SK-N-SH (cell line): ENCODE measurements around the gene ADIPOR2. TPM values are rescaled to one million over a fixed set of nuclear protein-coding genes. Genes with fewer than 3 reads are reported as not detected.

Source experiments
- CTCF ChIA-PET: fragments of 300-600, 350-600 bp; formaldehyde crosslinking; extraction: SDS; loops from one replicate; lab custom pipeline; 2021; lab: Yijun Ruan, JAX
- POLR2A ChIA-PET: fragments of 350-600 bp; sonication (Branson Sonifier 250); formaldehyde crosslinking; extraction: SDS; loops from one replicate; lab custom pipeline; 2020; ENCODE audit warnings: antibody characterized with exemption, inconsistent platforms; lab: Yijun Ruan, JAX
- DNase-seq: peaks from one replicate; pipeline ENCODE4 v3.0.0; 2012
- H2AFZ ChIP-seq: fragments of 200-600 bp; sonication (generic); 2 replicates; pipeline ENCODE4 v1.8.1; 2016; ENCODE audit warnings: antibody characterized with exemption, mild to moderate bottlenecking, low read depth
- H3F3A ChIP-seq: fragments of 200-600 bp; sonication (generic); replicated peaks from 2 replicates; pipeline ENCODE3; 2016; ENCODE audit warnings: antibody characterized with exemption, mild to moderate bottlenecking; ENCODE audit not compliant: insufficient read depth
- H3K27ac ChIP-seq, 2 experiments: fragments of 200-500 bp in 1 of 2; fragments of 200-600 bp in 1 of 2; sonication (Bioruptor generic) in 1 of 2; sonication (generic), shearing (Covaris generic) in 1 of 2; 2 replicates each; pipeline versions ENCODE4 v1.5.1 to v1.6.1; 2014 to 2016; ENCODE audit warnings: low read depth in 2 of 2, inconsistent platforms in 1 of 2, low read length in 1 of 2, mild to moderate bottlenecking in 1 of 2, mixed read lengths in 1 of 2
- H3K27me3 ChIP-seq: fragments of 200-600 bp; sonication (generic), shearing (Covaris generic); 2 replicates; pipeline ENCODE4 v1.6.1; 2016; ENCODE audit warnings: mixed run types; ENCODE audit not compliant: insufficient read depth
- H3K36me3 ChIP-seq, 2 experiments: fragments of 200-500 bp in 1 of 2; fragments of 200-600 bp in 1 of 2; sonication (Bioruptor generic) in 1 of 2; sonication (generic) in 1 of 2; replicated peaks in 1 of 2; 2 replicates each; pipeline versions ENCODE3 to v1.5.1; 2014 to 2016; ENCODE audit warnings: low read length in 1 of 2, mild to moderate bottlenecking in 1 of 2; ENCODE audit not compliant: insufficient read depth in 2 of 2, control insufficient read depth in 1 of 2
- H3K4me1 ChIP-seq, 2 experiments: fragments of 200-500 bp in 1 of 2; fragments of 200-600 bp in 1 of 2; sonication (Bioruptor generic) in 1 of 2; sonication (generic), shearing (Covaris generic) in 1 of 2; 2 replicates each; pipeline versions ENCODE4 v1.5.1 to v1.6.1; 2014 to 2016; ENCODE audit warnings: low read depth in 1 of 2, low read length in 1 of 2, mixed run types in 1 of 2; ENCODE audit not compliant: insufficient read depth in 2 of 2, control insufficient read depth in 1 of 2
- H3K4me2 ChIP-seq: fragments of 200-600 bp; sonication (generic), shearing (Covaris generic); 2 replicates; pipeline ENCODE4 v1.6.1; 2017; ENCODE audit warnings: mixed run types
- H3K4me3 ChIP-seq, 2 experiments: fragments of 200-500 bp in 1 of 2; fragments of 200-600 bp in 1 of 2; sonication (Bioruptor generic) in 1 of 2; sonication (generic), shearing (Covaris generic) in 1 of 2; 2 replicates each; pipeline versions ENCODE4 v1.5.1 to v1.8.1; 2014 to 2016; ENCODE audit warnings: low read depth in 2 of 2, inconsistent platforms in 1 of 2, low read length in 1 of 2, mild to moderate bottlenecking in 1 of 2, mixed read lengths in 1 of 2, moderate library complexity in 1 of 2
- H3K79me2 ChIP-seq: fragments of 200-600 bp; sonication (generic); 2 replicates; pipeline ENCODE4 v1.8.1; 2017; ENCODE audit warnings: mild to moderate bottlenecking; ENCODE audit not compliant: insufficient read depth
- H3K9ac ChIP-seq: fragments of 200-600 bp; sonication (generic); 2 replicates; pipeline ENCODE4 v1.6.1; 2017; ENCODE audit warnings: mixed run types
- H3K9me2 ChIP-seq: fragments of 200-600 bp; sonication (generic); 2 replicates; pipeline ENCODE4 v1.6.1; 2017; ENCODE audit warnings: mixed run types
- H3K9me3 ChIP-seq: fragments of 200-600 bp; sonication (generic); 2 replicates; pipeline ENCODE4 v1.6.1; 2017; ENCODE audit warnings: mixed run types, mild to moderate bottlenecking, moderate library complexity
- H4K20me1 ChIP-seq: fragments of 200-600 bp; sonication (generic); 2 replicates; pipeline ENCODE4 v1.6.1; 2017; ENCODE audit warnings: mild to moderate bottlenecking, mixed run types; ENCODE audit not compliant: insufficient read depth
- CHD2 ChIP-seq: fragments of 150-350 bp; IDR thresholded peaks from 2 replicates; pipeline ENCODE4 v1.6.1; 2018; ENCODE audit warnings: low read length; ENCODE audit not compliant: partially characterized antibody
- ELF1 ChIP-seq: IDR thresholded peaks from 2 replicates; pipeline ENCODE4 v1.4.0; 2012
- EP300 ChIP-seq, 2 experiments: IDR thresholded peaks; 2 replicates each; pipeline versions ENCODE4 v1.4.0 to v1.6.1; 2012; ENCODE audit warnings: borderline replicate concordance in 1 of 2, low read depth in 1 of 2, low read length in 1 of 2
- FOSL2 ChIP-seq: IDR thresholded peaks from 2 replicates; pipeline ENCODE4 v1.4.0; 2012; ENCODE audit warnings: low read depth, mild to moderate bottlenecking, moderate library complexity, borderline replicate concordance
- FOXJ3 ChIP-seq: sonication (generic); formaldehyde crosslinking; IDR thresholded peaks from 2 replicates; pipeline ENCODE4 v1.5.1; 2020; ENCODE audit warnings: mild to moderate bottlenecking, missing genetic modification reagents
- GABPA ChIP-seq: IDR thresholded peaks from 2 replicates; pipeline ENCODE4 v1.4.0; 2012; ENCODE audit warnings: low read depth, mild to moderate bottlenecking
- JUND ChIP-seq: IDR thresholded peaks from 2 replicates; pipeline ENCODE4 v1.4.0; 2012
- MEF2A ChIP-seq: IDR thresholded peaks from 2 replicates; pipeline ENCODE4 v1.4.0; 2012; ENCODE audit warnings: low read depth, borderline replicate concordance
- MXI1 ChIP-seq: IDR thresholded peaks from 2 replicates; pipeline ENCODE4 v1.6.1; 2012; ENCODE audit warnings: mild to moderate bottlenecking, low read depth, low read length, improper control_type of control experiment
- POLR2AphosphoS5 ChIP-seq: IDR thresholded peaks from 2 replicates; pipeline ENCODE4 v1.6.1; 2012; ENCODE audit warnings: low read depth, low read length
- RAD21 ChIP-seq: IDR thresholded peaks from 2 replicates; pipeline ENCODE4 v1.6.1; 2012; ENCODE audit warnings: mild to moderate bottlenecking, low read length
- RXRA ChIP-seq: IDR thresholded peaks from 2 replicates; pipeline ENCODE4 v1.4.0; 2012; ENCODE audit warnings: low read depth, mild to moderate bottlenecking, borderline replicate concordance
- SIN3A ChIP-seq: IDR thresholded peaks from 2 replicates; pipeline ENCODE4 v1.6.1; 2012; ENCODE audit warnings: low read depth, mild to moderate bottlenecking, low read length, moderate library complexity, borderline replicate concordance
- SMC3 ChIP-seq: IDR thresholded peaks from 2 replicates; pipeline ENCODE4 v1.6.1; 2012; ENCODE audit warnings: low read depth, low read length, improper control_type of control experiment
- TAF1 ChIP-seq: IDR thresholded peaks from 2 replicates; pipeline ENCODE4 v1.6.1; 2012; ENCODE audit warnings: low read depth, mild to moderate bottlenecking, low read length, moderate library complexity, borderline replicate concordance
- TEAD4 ChIP-seq: IDR thresholded peaks from 2 replicates; pipeline ENCODE4 v1.4.0; 2012; ENCODE audit warnings: mild to moderate bottlenecking, borderline replicate concordance; ENCODE audit not compliant: insufficient read depth
- WGBS: methylation state at CpG from one replicate; pipeline ENCODE4 v1.1.6; 2017; ENCODE audit warnings: low lambda C conversion rate; 5-methylcytosine and 5-hydroxymethylcytosine counted together
- polyA plus RNA-seq, 3 experiments: library from polyadenylated mRNA; depleted of rRNA; stranded (reverse); fragments of >200 nt; gene quantifications; 2 replicates each; pipeline ENCODE4 v1.2.3, GENCODE V29; 2012
- TF ChIP-seq, protein P1 (sequence below): IDR thresholded peaks from 2 replicates; pipeline ENCODE4 v1.6.1; 2012; ENCODE audit warnings: mild to moderate bottlenecking, low read depth, low read length, moderate library complexity
- TF ChIP-seq, protein P2 (sequence below): fragments of 150-350 bp; IDR thresholded peaks from 2 replicates; pipeline ENCODE4 v1.6.1; 2016; ENCODE audit warnings: mild to moderate bottlenecking, low read depth, low read length
- TF ChIP-seq, protein P3 (sequence below): IDR thresholded peaks from 2 replicates; pipeline ENCODE4 v1.4.0; 2012; ENCODE audit warnings: low read depth, borderline replicate concordance

Gene ADIPOR2
- polyA plus RNA-seq, 1 of the 3 experiments (the other 2 are of a cell fraction), result 17.1 TPM

DNA sequence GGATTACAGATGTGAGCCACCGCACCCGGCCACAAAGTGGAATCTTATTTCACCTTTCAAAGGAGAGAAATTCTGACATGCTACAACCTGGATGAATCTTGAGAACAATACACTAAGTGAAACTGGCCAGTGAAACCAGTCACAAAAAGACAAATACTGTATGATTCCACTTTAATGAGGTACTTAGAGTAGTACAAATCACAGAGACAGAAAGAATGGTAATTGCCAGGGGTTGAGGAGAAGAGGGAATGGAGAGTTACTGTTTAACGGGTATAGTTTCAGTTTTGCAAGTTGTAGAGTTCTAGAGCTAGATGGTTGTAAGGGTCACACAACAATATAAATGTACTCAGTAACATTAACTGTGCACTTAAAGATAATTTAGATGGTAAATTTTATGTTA, 33.4 kb downstream of the ADIPOR2 start:
- Histone ChIP-seq H3K4me2 (no peak overlapping the region), H4K20me1 (no peaks in the 10 kb centered on the region), H3K36me3 (peaks cover 2 to 5% of the 10 kb centered on the region in 2 experiments), H3K27me3 (no peaks in the 10 kb centered on the region), H3K9me3 (no peaks in the 10 kb centered on the region), H2AFZ (no peak overlapping the region), H3K4me1 (no peaks in the 10 kb centered on the region; a peak in 1 of 4 replicates), H3K9ac (no peak overlapping the region), H3K4me3 (no peak overlapping the region), H3F3A (peaks cover 4% of the 10 kb centered on the region), H3K27ac (no peak overlapping the region), H3K79me2 (peaks cover 73% of the 10 kb centered on the region), H3K9me2 (no peaks in the 10 kb centered on the region)
- WGBS, result 97% methylated on average over 3 of the region's 3 CpGs
- ChIA-PET POLR2A (no interaction called here), CTCF (no interaction called here)
- TF ChIP-seq, protein P1, sequence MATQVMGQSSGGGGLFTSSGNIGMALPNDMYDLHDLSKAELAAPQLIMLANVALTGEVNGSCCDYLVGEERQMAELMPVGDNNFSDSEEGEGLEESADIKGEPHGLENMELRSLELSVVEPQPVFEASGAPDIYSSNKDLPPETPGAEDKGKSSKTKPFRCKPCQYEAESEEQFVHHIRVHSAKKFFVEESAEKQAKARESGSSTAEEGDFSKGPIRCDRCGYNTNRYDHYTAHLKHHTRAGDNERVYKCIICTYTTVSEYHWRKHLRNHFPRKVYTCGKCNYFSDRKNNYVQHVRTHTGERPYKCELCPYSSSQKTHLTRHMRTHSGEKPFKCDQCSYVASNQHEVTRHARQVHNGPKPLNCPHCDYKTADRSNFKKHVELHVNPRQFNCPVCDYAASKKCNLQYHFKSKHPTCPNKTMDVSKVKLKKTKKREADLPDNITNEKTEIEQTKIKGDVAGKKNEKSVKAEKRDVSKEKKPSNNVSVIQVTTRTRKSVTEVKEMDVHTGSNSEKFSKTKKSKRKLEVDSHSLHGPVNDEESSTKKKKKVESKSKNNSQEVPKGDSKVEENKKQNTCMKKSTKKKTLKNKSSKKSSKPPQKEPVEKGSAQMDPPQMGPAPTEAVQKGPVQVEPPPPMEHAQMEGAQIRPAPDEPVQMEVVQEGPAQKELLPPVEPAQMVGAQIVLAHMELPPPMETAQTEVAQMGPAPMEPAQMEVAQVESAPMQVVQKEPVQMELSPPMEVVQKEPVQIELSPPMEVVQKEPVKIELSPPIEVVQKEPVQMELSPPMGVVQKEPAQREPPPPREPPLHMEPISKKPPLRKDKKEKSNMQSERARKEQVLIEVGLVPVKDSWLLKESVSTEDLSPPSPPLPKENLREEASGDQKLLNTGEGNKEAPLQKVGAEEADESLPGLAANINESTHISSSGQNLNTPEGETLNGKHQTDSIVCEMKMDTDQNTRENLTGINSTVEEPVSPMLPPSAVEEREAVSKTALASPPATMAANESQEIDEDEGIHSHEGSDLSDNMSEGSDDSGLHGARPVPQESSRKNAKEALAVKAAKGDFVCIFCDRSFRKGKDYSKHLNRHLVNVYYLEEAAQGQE, result no peak
- TF ChIP-seq TAF1, result no peak
- no peak for TF ChIP-seq RAD21
- TF ChIP-seq FOXJ3 (CRISPR knock-in tag), result no peak
- no peak for TF ChIP-seq EP300 (IDR thresholded peaks at IDR 0.05; ENCODE audit: borderline replicate concordance in 1 of 2, low read depth in 1 of 2, low read length in 1 of 2)
- TF ChIP-seq, protein P2, sequence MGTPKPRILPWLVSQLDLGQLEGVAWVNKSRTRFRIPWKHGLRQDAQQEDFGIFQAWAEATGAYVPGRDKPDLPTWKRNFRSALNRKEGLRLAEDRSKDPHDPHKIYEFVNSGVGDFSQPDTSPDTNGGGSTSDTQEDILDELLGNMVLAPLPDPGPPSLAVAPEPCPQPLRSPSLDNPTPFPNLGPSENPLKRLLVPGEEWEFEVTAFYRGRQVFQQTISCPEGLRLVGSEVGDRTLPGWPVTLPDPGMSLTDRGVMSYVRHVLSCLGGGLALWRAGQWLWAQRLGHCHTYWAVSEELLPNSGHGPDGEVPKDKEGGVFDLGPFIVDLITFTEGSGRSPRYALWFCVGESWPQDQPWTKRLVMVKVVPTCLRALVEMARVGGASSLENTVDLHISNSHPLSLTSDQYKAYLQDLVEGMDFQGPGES, result no peak
- no peak for TF ChIP-seq CHD2
- no peak for TF ChIP-seq POLR2AphosphoS5
- no peak for TF ChIP-seq TEAD4
- no peak for TF ChIP-seq RXRA
- no peak for TF ChIP-seq MEF2A
- TF ChIP-seq GABPA, result no peak
- no peak for TF ChIP-seq SIN3A
- DNase-seq, result no peak

DNA sequence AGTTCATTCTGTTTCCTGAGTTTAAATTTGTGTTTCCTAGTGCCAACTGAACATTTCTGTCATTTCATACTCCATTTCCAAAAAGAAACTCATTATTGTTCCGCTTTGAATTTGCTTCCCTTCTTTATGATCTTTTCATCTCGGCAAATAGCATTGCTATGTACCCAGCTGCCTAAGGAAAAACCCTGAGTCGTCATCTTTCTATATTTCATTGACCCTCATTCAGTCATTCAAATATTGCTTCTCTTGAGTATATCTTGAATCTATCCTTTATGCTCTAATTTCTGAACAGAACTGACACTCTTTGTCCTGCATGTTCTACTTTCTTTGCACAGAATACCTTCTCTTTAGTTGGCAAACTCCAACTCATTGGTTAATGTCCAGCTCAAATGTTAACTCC, 35.9 kb downstream of the ADIPOR2 start:
- Histone ChIP-seq H3K27ac (no peak overlapping the region), H3K79me2 (peaks cover 66% of the 10 kb centered on the region; the same call in 1 of the 2 replicates), H4K20me1 (0 out of 2 replicates have a peak, but pooled peaks cover 4% of the 10 kb centered on the region), H3K36me3 (peaks cover 2 to 5% of the 10 kb centered on the region in 2 experiments), H3K4me2 (no peak overlapping the region), H3K27me3 (no peaks in the 10 kb centered on the region), H3F3A (peaks cover 4% of the 10 kb centered on the region), H2AFZ (no peak overlapping the region), H3K9me3 (no peaks in the 10 kb centered on the region), H3K4me3 (no peak overlapping the region)
- POLR2A ChIA-PET, result no interaction called here
- DNase-seq, result no peak
- CTCF ChIA-PET, result no interaction called here
- no peak for TF ChIP-seq MXI1
- TF ChIP-seq RXRA, result no peak
- no peak for TF ChIP-seq MEF2A
- no peak for TF ChIP-seq ELF1
- no peak for TF ChIP-seq POLR2AphosphoS5
- TF ChIP-seq, protein P3, sequence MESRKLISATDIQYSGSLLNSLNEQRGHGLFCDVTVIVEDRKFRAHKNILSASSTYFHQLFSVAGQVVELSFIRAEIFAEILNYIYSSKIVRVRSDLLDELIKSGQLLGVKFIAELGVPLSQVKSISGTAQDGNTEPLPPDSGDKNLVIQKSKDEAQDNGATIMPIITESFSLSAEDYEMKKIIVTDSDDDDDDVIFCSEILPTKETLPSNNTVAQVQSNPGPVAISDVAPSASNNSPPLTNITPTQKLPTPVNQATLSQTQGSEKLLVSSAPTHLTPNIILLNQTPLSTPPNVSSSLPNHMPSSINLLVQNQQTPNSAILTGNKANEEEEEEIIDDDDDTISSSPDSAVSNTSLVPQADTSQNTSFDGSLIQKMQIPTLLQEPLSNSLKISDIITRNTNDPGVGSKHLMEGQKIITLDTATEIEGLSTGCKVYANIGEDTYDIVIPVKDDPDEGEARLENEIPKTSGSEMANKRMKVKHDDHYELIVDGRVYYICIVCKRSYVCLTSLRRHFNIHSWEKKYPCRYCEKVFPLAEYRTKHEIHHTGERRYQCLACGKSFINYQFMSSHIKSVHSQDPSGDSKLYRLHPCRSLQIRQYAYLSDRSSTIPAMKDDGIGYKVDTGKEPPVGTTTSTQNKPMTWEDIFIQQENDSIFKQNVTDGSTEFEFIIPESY, result no peak
- no peak for TF ChIP-seq SIN3A
- no peak for TF ChIP-seq FOSL2
- TF ChIP-seq SMC3, result no peak
- no peak for TF ChIP-seq JUND
- TF ChIP-seq TAF1, result no peak
- TF ChIP-seq, all 33 proteins: peak for 0
- WGBS, result 96% methylated on average over 3 of the region's 3 CpGs
- Histone ChIP-seq H3K4me1 (no peaks in the 10 kb centered on the region), H3K9me2 (no peaks in the 10 kb centered on the region), H3K9ac (no peak overlapping the region)
